Erythroblast (primary cell): ENCODE results near the gene CST3.

Experiments
- GATA1 ChIP-seq: IDR thresholded peaks from 2 replicates; pipeline ENCODE4 v1.6.1; 2011; ENCODE audit warnings: low read depth, mild to moderate bottlenecking, control low read depth, low read length, moderate library complexity
- POLR2A ChIP-seq: IDR thresholded peaks from 2 replicates; pipeline ENCODE4 v1.6.1; 2011; ENCODE audit warnings: mild to moderate bottlenecking, low read length

DNA sequence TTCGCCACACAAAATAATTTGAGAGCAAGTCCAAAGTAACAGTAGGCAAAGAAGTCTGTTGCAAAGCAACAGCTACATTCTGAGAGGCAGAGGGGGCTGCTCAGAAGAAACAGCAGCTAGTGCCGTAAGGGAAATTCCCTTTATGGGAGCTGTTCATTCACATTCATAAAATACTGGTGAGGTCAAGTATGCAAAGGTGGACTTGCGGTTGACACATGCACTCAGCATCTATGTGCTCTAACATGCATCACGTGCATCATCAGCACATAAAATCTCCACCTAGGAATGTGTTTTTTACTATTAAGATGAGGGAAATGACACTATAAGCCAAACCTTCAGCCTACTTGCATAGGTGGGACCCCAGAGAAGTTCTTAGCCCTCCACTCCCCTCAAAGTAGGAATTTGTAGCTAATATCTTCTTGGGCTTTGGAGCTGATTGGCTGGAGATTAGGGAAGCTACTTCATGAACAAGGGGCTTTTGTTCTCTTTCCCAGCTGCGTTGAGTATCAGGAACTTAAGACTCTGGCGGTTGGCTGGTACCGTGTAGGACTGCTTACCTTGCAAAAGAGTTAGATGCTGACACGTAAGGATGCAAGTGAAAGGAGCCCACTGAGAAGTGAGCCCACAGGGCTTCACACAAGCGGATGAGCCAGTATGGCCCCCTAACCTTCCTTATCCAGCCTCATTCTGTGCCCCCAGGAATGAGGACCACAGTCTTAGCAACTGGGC lies 12.4 kb downstream of the CST3 start:
- TF ChIP-seq POLR2A = no peak
- TF ChIP-seq GATA1 = no peak
